ENCODE measurements around the gene UGT1A9. TPM values are rescaled to one million over a fixed set of nuclear protein-coding genes. Genes with fewer than 3 reads are reported as not detected.

Gene UGT1A9
- total RNA-seq, 1 donor: not detected

- no peak overlapping the region for H3K4me3 ChIP-seq (ENCODE audit: low read depth, low read length)
- TF ChIP-seq CTCF (IDR thresholded peaks at IDR 0.05; ENCODE audit: insufficient read depth, low read depth, low read length): no peak
- no peak for DNase-seq (ENCODE audit: low read depth)
These were observed 148.4 kb downstream of the UGT1A9 start for GRCh38 chr2:233819884-233820773.

- no peak for TF ChIP-seq CTCF (IDR thresholded peaks at IDR 0.05; ENCODE audit: insufficient read depth, low read depth, low read length)
- H3K4me3 ChIP-seq (ENCODE audit: low read depth, low read length): no peak overlapping the region
- DNase-seq (ENCODE audit: low read depth): no peak
These were observed 149.0 kb downstream of the UGT1A9 start for GRCh38 chr2:233820774-233821105.

GRCh38 chr2:233821196-233821595 lies 149.5 kb downstream of the UGT1A9 start:
- TF ChIP-seq CTCF (IDR thresholded peaks at IDR 0.05; ENCODE audit: insufficient read depth, low read depth, low read length): no peak
- no peak overlapping the region for H3K4me3 ChIP-seq (ENCODE audit: low read depth, low read length)
- no peak for DNase-seq (ENCODE audit: low read depth)

GRCh38 chr2:233821709-233822100 lies 150.0 kb downstream of the UGT1A9 start:
- H3K4me3 ChIP-seq (ENCODE audit: low read depth, low read length): no peak overlapping the region
- no peak for DNase-seq (ENCODE audit: low read depth)
- no peak for TF ChIP-seq CTCF (IDR thresholded peaks at IDR 0.05; ENCODE audit: insufficient read depth, low read depth, low read length)

- no peak overlapping the region for H3K4me3 ChIP-seq (ENCODE audit: low read depth, low read length)
- TF ChIP-seq CTCF (IDR thresholded peaks at IDR 0.05; ENCODE audit: insufficient read depth, low read depth, low read length): no peak
- no peak for DNase-seq (ENCODE audit: low read depth)
These were observed 150.5 kb downstream of the UGT1A9 start for GRCh38 chr2:233822101-233822771.

Other genes with a start within 250 kb of the UGT1A9 start
- 28.3 and 48.8 TPM in 2 replicates for gene USP40, start 105.1 kb upstream of the UGT1A9 start, total RNA-seq
- under 0.01 TPM in 1 of 2 replicates, not detected in the other for gene UGT1A8, start 54.3 kb upstream of the UGT1A9 start, total RNA-seq
- not detected in 2 replicates for gene UGT1A10, start 35.5 kb upstream of the UGT1A9 start, total RNA-seq
- gene UGT1A7, start 10.0 kb downstream of the UGT1A9 start, total RNA-seq: not detected in 2 replicates
- not detected in 2 replicates for gene UGT1A6, start 21.0 kb downstream of the UGT1A9 start, total RNA-seq
- gene UGT1A5, start 41.0 kb downstream of the UGT1A9 start, total RNA-seq: not detected in 2 replicates
- not detected in 2 replicates for gene UGT1A4, start 46.8 kb downstream of the UGT1A9 start, total RNA-seq
- not detected in 2 replicates for gene UGT1A3, start 57.1 kb downstream of the UGT1A9 start, total RNA-seq
- gene UGT1A1, start 88.4 kb downstream of the UGT1A9 start, total RNA-seq: not detected in 2 replicates
- gene MROH2A, start 106.4 kb downstream of the UGT1A9 start, total RNA-seq: not detected in 2 replicates
- 12.2 and 27.2 TPM in 2 replicates for gene HJURP, start 182.6 kb downstream of the UGT1A9 start, total RNA-seq
- gene TRPM8, start 245.5 kb downstream of the UGT1A9 start, total RNA-seq: not detected in 2 replicates